ENCODE data around the gene MYH15. TPM values are rescaled to one million over a fixed set of nuclear protein-coding genes. Genes with fewer than 3 reads are reported as not detected.

MYH15 gene
- total RNA-seq, 1 experiment from 2014 or later: not detected

DNA sequence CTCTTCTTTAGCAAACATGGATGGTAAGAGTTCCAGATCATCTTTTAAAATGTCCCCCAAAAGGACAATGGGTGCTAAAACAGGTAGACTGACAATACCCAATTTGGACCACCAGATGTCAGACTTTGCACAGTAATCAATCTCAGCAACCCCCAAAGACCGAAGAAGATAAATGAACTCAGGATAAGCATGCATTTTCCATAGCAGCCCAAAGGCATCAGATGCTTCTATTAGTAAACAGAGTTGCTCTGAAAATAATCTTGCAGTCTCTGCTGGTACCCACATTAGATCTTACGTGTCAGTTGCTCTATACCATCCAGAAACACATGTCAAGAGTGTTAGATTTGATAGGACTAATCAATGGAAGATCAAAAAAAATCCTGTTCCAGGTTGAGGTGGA is 20.6 kb downstream of the MYH15 start:
- Histone ChIP-seq H3K4me3 (no peak overlapping the region), H3K36me3 (no peaks in the 10 kb centered on the region), H3K9me3 (no peaks in the 10 kb centered on the region), H3K27me3 (no peaks in the 10 kb centered on the region)
- no peak for DNase-seq

DNA sequence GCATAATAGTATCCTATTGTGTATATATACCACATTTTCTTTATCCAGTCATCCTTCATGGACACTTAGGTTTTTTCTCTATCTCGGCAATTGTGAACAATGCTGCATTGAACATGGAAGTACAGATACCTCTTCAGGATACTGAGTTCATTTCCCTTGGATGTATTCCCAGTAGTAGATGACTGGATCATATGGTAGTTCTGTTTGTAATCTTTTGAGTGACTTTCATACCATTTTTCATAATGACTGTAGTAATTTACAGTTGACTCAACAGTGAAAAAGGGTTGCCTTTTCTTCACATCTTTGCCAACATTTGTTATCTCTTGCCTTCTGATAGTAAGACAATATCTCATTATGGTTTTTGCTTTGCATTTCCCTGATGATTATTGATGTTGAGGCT is 21.8 kb downstream of the MYH15 start:
- H3K9me3 ChIP-seq: no peaks in the 10 kb centered on the region
- no peaks in the 10 kb centered on the region for H3K27me3 ChIP-seq
- H3K4me3 ChIP-seq: no peak overlapping the region
- no peak for DNase-seq
- no peaks in the 10 kb centered on the region for H3K36me3 ChIP-seq

DNA sequence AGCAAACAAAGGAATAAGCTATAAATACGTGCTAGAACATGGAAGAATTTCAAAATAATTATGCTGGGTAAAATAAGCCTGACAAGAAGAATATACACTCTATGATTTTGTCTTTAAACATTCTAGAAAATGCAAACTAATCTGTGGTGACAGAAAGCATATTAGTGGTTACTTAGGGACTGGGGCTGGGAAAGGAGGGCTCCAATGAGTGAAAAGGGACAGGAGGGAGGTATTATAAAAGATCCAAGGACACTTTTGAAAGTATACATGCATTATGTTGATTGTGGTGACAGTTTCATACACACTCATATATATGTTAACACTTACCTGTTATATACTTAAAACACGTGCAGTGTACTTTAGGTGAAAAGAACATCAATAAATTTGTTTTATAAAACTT is 23.0 kb downstream of the MYH15 start:
- no peaks in the 10 kb centered on the region for H3K36me3 ChIP-seq
- H3K27me3 ChIP-seq: no peaks in the 10 kb centered on the region
- no peak overlapping the region for H3K4me3 ChIP-seq
- no peaks in the 10 kb centered on the region for H3K9me3 ChIP-seq
- no peak for DNase-seq

DNA sequence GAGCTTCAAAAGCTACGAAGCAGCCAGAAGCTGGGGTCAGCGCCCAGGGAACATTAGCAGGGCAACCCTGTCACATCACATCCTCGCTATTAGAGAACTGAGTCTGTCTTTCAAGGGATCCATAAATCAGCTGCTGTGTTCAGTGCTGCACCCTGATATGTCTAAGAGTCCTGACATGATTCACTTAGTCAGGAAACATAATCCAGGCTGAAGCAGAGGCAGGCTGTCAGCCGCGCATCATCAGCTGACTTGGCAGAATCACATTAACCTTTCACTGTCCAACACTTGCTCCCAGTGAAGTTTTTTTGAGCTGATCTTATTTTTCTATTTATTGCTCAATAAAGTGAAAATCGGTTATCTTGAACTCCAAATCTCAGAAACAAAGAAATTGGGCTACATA is 23.5 kb downstream of the MYH15 start:
- peak; percentile 55 for DNase-seq
- no peak overlapping the region for H3K4me3 ChIP-seq
- H3K9me3 ChIP-seq: no peaks in the 10 kb centered on the region
- H3K36me3 ChIP-seq: no peaks in the 10 kb centered on the region
- H3K27me3 ChIP-seq: no peaks in the 10 kb centered on the region

DNA sequence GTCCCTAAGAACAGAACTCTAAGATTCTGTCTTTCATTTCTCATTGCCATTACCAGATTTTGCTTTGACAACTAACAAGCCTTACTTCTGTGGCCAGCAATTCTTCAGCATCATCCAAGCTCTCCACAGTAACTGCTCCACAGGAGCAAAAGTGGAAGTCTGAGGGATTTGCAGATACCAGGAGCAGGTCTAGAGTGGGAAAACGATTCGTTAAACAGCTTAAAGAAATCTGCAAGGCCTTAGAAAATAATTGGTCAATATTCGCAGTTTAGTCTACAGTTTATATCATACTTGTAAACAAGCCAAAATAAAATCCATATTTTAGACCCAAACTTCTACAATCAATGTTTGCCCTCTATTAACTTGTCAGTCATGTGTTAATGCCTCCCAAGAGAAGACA is 24.1 kb downstream of the MYH15 start:
- no peaks in the 10 kb centered on the region for H3K27me3 ChIP-seq
- no peaks in the 10 kb centered on the region for H3K9me3 ChIP-seq
- no peaks in the 10 kb centered on the region for H3K36me3 ChIP-seq
- DNase-seq: no peak
- H3K4me3 ChIP-seq: no peak overlapping the region

DNA sequence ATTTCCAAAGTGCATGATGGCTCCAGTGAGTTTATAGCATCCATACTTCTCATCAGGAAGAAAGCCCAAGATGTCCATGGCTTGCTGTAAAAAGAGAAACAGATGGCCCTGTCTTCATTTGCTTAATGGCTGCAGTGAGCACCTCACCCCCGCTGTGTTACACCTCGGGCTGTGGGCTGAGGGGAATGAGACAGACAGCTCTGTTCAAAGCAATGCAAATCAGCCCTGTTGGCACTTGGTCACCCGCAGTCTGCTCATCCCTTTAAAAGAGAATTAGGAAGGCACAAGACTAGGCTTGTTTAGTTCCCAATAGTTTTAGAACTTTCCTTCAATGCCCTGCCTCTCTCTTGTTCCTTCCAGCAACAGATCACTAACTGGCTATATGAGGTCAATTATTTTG is 25.2 kb downstream of the MYH15 start:
- Histone ChIP-seq H3K36me3 (no peaks in the 10 kb centered on the region), H3K27me3 (no peaks in the 10 kb centered on the region), H3K9me3 (no peaks in the 10 kb centered on the region), H3K4me3 (no peak overlapping the region)
- DNase-seq: no peak

DNA sequence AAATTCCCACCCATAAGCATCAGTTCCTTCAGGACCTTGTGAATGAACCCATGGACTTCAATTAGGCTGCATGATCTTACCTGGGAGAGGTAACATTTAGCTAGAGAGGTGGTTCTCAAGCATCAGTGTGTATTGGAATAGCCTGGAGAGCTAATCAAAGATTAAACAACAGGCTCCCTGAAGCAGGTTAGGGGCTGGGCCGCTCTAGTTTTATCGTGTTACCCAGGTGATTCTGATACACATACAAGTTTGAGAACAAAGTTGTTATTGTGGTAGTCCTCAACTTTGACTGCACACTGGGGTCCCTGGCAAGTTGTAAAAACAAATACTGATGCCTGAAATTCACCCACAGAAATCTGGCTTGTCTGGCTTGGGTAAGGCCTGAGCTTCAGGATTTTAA is 31.2 kb downstream of the MYH15 start:
- Histone ChIP-seq H3K27me3 (no peaks in the 10 kb centered on the region), H3K4me3 (no peak overlapping the region), H3K36me3 (no peaks in the 10 kb centered on the region), H3K9me3 (no peaks in the 10 kb centered on the region)
- no peak for DNase-seq

DNA sequence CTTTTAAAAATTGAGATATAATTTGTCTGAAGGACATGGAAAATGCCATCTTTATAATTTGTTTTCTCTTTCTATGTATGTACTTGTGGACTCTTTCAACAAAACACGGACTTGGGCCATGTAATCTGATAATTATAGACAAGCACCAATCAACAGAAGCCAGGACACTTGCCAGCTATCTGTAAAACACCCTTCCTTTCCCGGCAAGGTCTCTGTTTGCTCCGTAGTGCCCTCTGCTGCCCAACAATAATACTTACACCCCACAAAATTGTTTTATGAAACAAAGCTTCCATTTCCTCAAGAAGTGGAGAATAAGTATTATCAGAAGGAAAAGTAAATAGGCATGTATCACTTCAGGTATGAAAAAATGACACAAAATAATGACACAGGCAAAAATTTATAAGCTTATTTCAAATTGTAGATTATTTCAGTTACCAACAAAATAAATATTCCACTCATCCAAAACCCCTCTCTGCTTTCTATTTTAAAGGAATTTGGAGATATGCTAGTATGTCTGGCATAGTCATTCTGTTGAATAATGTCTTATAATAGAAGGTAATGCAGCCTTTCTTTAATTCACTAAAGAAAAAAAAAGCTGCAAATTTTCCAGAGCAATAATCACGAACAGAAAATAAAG is 32.8 kb downstream of the MYH15 start:
- Histone ChIP-seq H3K9me3 (no peaks in the 10 kb centered on the region), H3K36me3 (no peaks in the 10 kb centered on the region), H3K27me3 (no peaks in the 10 kb centered on the region), H3K4me3 (no peak overlapping the region)
- peak; percentile 54 for DNase-seq

DNA sequence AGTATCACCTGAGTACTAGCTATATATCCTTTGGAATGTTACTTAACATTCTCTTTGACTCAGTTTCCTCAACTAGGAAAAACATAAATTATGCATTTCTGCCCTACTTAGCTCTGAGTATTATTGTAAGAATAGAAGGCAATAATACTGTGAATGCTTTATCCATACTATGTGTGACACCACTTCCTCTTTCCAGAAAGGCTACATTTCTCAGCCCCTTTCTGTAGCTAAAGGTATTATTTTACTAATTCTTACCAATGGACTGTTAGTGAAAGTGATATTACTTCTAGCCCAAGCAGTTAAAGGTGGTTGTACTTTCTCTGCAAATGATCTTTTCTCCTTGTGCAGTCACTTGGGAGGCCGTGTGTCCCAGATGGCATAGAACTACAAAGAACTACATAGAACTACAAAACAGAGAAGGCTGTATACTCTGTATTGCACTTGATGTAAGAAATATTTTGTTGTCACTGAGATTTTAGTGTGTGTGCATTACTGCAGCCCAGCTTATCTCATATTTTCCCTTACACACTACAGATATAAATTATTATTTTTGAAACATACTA is 35.1 kb downstream of the MYH15 start:
- Histone ChIP-seq H3K4me3 (no peak overlapping the region), H3K9me3 (no peaks in the 10 kb centered on the region), H3K36me3 (no peaks in the 10 kb centered on the region), H3K27me3 (no peaks in the 10 kb centered on the region)
- DNase-seq: no peak

DNA sequence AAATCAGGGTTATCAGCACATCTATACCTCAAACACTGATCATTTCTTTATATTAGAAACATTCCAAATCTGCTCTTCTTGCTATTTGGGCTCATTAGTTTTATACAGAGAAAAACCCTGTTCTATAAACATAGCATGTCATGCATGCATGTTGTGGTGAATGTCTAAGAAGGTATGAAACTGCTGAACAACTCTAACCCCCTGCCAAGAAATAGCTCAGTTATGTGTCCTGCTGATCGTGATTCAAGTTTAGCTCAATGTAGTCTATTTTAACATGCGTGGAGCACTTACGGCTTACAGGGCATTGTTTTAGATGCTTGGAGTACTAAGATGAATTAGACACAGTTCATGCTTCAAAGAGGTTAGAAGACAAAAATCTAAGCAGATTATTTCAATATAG is 35.8 kb downstream of the MYH15 start:
- Histone ChIP-seq H3K4me3 (no peak overlapping the region), H3K9me3 (no peaks in the 10 kb centered on the region), H3K36me3 (no peaks in the 10 kb centered on the region), H3K27me3 (no peaks in the 10 kb centered on the region)
- DNase-seq: no peak

DNA sequence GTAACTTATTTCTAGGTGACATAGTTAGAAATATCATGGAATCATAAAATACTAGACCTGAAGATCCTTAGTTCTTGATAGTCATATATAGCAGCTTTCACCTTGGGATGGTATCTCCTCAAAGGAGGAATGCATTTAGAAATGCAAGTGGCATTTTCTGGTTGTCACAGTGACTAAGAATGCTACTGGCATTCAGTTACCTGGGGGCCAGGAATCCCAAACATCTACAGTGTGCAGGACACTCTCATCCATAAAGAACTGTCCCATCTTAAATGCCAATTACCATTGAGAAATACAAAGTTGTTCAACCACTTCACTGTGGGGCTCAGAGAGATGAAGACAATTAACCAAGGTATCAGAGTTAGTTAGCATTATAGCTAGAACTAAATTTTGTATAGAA is 36.7 kb downstream of the MYH15 start:
- no peaks in the 10 kb centered on the region for H3K27me3 ChIP-seq
- no peak for DNase-seq

DNA sequence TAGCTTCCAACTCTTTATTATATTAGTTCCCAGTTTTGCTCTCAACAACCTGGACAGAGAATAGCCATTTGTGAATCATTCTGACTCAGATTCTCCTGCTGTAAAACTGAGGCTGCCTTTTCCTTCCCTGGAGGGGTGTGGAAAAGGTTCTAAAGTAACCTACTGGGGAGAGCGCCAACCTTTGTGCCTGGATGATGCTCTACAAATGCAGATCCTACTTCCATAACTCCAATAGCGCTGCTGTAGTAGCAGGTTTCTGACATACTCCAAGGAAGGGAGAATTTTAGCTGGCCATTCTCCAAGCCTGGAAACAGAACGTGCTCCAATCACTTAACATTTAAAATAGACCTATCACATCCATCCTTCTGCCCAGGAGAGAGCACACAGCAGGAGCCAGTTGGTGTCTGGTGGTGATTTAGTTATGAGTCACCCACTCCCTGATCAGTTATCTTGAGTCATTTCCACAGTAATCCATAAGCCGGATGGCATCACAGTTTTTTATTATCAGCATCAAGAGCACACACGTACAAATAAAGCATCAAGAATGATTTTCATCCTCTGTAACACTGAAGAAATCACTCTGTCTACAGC is 38.3 kb downstream of the MYH15 start:
- DNase-seq: peak; percentile 82
- no peaks in the 10 kb centered on the region for H3K9me3 ChIP-seq
- H3K36me3 ChIP-seq: no peaks in the 10 kb centered on the region
- H3K27me3 ChIP-seq: no peaks in the 10 kb centered on the region
- H3K4me3 ChIP-seq: no peak overlapping the region

More for the DNA sequence above, 36.7 kb downstream of the MYH15 start:
- Histone ChIP-seq H3K36me3 (no peaks in the 10 kb centered on the region), H3K4me3 (no peak overlapping the region), H3K9me3 (no peaks in the 10 kb centered on the region)

DNA sequence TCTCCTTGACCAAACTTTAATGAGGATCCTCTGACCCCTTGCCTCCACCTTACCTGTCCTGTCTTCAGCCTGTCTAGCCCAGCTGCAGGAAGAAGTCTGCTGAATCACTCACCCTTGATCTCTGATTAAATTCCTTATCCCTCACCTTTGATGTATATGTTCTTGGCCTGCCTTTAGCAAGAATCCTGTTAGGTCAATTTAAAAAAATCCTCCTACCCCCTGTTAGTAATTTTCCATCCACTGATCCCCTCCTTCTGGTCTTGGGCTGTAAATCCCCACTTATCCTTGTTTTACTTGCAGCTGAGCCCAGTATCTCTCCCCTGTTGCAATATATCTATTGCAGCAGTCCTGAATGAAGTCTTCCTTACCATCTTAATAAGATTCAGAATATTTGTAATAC is 39.0 kb downstream of the MYH15 start:
- Histone ChIP-seq H3K4me3 (no peak overlapping the region), H3K9me3 (no peaks in the 10 kb centered on the region), H3K27me3 (no peaks in the 10 kb centered on the region), H3K36me3 (no peaks in the 10 kb centered on the region)
- no peak for DNase-seq

DNA sequence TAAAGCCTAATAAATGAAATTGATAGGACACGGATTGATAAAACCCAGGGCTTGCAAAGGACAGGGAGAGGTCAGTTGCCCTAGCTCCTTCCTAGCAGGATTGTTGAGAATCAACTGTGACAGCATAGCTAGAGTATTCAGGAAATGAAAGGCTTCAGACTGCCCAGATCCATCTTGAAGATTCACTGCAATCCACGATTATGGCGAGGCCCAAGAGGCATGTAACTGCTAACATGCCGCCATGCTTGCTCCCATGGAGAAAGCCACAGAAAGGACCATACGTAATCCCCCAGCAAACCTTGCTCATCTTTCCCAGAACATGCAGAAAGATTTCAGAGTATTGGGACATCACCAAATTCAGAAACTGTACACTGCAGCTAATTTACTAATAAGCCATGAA is 41.3 kb downstream of the MYH15 start:
- H3K4me3 ChIP-seq: no peak overlapping the region
- DNase-seq: no peak
- H3K36me3 ChIP-seq: no peaks in the 10 kb centered on the region
- no peaks in the 10 kb centered on the region for H3K27me3 ChIP-seq
- no peaks in the 10 kb centered on the region for H3K9me3 ChIP-seq

DNA sequence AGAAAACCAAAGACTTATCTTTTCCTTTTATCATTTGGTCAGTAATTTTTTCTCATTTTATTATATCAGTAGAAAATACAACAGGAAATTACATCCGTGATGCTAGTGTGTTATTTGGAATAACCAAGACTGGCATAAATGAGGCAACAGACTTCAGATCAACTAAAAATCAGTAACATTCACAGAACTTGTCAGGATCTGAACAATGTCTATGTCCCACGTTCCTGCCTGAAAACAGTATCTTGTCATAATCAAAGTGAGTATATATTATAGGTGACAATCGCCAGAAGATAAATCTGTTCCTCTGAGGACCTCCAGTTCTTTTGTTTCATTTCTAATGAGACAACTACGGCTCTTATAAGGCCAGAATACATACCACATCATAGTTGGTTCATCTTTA is 41.8 kb downstream of the MYH15 start:
- H3K4me3 ChIP-seq: no peak overlapping the region
- H3K27me3 ChIP-seq: no peaks in the 10 kb centered on the region
- H3K36me3 ChIP-seq: no peaks in the 10 kb centered on the region
- DNase-seq: no peak
- no peaks in the 10 kb centered on the region for H3K9me3 ChIP-seq

DNA sequence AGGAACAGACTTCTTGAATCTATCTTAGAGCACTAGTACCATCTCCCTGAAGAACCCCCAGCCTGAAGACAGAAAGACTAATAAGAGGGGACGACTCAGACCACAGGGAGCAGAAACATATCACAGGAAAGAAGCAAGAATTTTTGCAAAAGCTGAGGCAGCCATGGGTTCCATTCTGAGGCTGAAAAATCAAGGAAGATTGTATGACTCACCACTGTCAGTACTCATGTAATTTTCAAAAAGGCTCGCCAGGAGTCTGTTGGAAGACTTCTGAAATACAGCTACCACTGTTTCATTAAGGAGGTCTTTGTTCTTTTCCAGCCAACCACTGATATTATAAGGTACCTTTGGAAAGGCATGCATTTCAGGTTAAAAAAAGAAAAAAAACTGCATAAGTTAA is 47.5 kb downstream of the MYH15 start:
- H3K9me3 ChIP-seq: no peaks in the 10 kb centered on the region
- H3K36me3 ChIP-seq: no peaks in the 10 kb centered on the region
- DNase-seq: no peak
- H3K4me3 ChIP-seq: no peak overlapping the region
- no peaks in the 10 kb centered on the region for H3K27me3 ChIP-seq

DNA sequence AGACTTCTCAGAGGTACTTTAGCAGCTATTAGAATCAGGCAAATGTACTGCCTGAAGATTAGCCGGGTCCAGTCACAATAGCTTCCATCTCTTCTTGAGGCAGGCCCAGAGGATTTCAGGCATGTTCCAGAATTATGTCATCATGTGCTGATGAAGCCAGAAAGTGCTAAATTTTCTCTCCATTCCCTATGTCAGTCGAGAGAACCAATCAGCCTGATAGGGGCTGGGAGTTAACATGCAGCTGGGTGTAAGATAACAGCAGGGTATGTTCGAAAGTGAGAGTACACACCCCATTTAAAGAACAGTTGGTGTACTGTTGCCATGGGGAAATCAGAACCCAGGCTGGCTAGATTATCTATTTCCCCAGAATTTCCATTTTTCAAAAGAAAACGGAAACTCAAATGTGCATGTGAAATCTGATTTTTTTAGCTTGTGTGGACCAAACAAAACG is 48.7 kb downstream of the MYH15 start:
- H3K4me3 ChIP-seq: no peak overlapping the region
- H3K36me3 ChIP-seq: no peaks in the 10 kb centered on the region
- DNase-seq: no peak
- H3K9me3 ChIP-seq: no peaks in the 10 kb centered on the region
- no peaks in the 10 kb centered on the region for H3K27me3 ChIP-seq

DNA sequence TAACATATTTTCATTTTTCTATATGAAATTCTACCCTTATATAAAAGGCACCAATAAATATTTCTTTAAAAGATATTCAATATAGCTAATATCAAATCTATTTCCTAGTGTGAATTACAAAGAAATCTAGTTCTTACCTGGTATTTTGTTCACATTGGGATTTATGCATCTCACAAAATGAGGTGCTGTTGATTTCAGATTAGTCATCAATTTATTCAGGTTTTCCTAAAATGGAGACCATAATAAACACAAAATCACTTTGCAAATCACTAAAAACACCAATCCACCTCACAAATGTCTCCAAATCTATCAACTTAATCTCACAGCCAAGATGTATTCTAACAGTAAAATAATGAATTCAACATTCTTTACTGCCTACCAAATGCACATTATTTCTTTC is 51.2 kb downstream of the MYH15 start:
- H3K36me3 ChIP-seq: no peaks in the 10 kb centered on the region
- no peak overlapping the region for H3K4me3 ChIP-seq
- DNase-seq: no peak
- no peaks in the 10 kb centered on the region for H3K27me3 ChIP-seq
- H3K9me3 ChIP-seq: no peaks in the 10 kb centered on the region
